ENCODE data around the gene STMN3. TPM values are rescaled to one million over a fixed set of nuclear protein-coding genes. Genes with fewer than 3 reads are reported as not detected.
"Not testable (repeated sequence)": the region's sequence is repeated elsewhere in the genome, so short reads cannot be mapped to it uniquely, and the experiment has no call there.

STMN3 gene
- total RNA-seq, 1 experiment from 2014 or later, result 2.6 TPM

- no peak for DNase-seq (ENCODE audit: low read depth)
Measured at GRCh38 chr20:63678667-63679465, 25.6 kb upstream of the STMN3 start.

- no peak for DNase-seq (ENCODE audit: low read depth)
Measured at GRCh38 chr20:63678071-63678470, 24.8 kb upstream of the STMN3 start.

DNA sequence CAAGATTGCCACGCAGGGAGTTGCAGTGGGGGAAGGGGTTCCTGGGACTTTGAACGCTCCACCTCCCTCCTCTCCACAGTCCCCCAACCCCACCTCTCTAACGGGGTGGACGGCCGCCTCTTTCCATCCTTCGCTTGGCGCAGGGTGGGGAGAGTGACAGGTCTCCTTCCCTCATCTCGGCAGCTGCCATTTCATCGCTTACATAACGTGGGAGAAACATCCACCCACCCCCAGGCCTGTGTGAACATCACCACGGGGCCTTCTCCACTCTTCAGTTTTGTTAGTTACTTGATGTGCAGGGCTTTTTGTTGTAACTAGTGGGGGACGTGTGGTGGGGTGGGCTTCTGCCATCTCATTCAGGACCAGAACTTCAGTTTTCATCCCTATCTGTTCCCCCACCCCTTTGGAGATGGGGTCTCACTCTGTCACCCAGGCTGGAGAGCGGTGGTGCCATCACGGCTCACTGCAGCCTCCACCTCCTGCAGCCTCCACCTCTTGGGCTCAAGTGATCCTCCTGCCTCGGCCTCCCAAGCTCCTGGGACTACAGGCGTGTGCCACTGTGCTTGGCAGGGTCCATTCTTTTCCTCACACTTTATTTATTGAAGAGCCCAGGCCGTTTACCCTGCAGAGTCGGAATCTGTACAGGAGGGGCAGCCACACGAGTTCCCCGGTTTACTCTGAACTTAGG, 22.6 kb upstream of the STMN3 start:
- DNase-seq (ENCODE audit: low read depth), result no peak

DNA sequence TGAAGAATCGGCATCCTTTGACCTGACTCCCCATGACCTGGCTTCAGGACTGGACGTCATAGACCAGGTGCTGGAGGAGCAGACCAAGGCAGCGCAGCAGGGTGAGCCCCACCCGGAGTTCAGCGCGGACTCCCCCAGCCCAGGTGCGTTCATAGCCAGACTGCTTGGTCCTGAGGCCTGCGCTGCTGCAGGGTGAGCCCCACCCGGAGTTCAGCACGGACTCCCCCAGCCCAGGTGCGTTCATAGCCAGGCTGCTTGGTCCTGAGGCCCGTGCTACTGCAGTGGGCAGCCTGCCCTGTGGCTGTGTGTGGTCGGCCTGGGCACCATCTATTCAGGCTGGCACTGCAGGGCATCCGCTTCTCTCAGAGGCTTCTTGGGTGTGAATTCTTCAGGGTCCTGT, 20.7 kb upstream of the STMN3 start:
- no peak for DNase-seq (ENCODE audit: low read depth)

GRCh38 chr20:63672666-63673065, 19.4 kb upstream of the STMN3 start:
- no peak for DNase-seq (ENCODE audit: low read depth)

DNA sequence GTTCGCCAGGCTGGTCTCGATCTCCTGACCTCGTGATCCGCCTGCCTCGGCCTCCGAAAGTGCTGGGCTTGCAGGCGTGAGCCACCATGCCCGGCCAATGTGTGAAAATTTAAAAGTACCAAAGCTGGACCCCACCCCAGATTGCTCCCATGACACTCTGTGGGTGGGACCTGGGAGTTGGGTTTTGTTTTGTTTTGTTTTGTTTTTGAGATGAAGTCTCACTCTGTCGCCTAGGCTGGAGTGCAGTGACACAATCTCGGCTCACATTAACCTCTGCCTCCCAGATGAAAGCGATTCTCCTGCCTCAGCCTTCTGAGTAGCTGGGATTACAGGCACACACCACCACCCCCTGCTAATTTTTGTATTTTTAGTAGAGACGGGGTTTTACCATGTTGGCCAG, 18.5 kb upstream of the STMN3 start:
- DNase-seq (ENCODE audit: low read depth), result not testable (repeated sequence)

- DNase-seq (ENCODE audit: low read depth), result no peak
Measured at GRCh38 chr20:63668351-63668750, 15.1 kb upstream of the STMN3 start.

GRCh38 chr20:63667858-63668257, 14.6 kb upstream of the STMN3 start:
- no peak for DNase-seq (ENCODE audit: low read depth)

- no peak for DNase-seq (ENCODE audit: low read depth)
Measured at GRCh38 chr20:63665708-63666107, 12.5 kb upstream of the STMN3 start.

GRCh38 chr20:63664861-63665594, 11.8 kb upstream of the STMN3 start:
- DNase-seq (ENCODE audit: low read depth), result no peak

GRCh38 chr20:63664143-63664851, 11.1 kb upstream of the STMN3 start:
- DNase-seq (ENCODE audit: low read depth), result no peak

DNA sequence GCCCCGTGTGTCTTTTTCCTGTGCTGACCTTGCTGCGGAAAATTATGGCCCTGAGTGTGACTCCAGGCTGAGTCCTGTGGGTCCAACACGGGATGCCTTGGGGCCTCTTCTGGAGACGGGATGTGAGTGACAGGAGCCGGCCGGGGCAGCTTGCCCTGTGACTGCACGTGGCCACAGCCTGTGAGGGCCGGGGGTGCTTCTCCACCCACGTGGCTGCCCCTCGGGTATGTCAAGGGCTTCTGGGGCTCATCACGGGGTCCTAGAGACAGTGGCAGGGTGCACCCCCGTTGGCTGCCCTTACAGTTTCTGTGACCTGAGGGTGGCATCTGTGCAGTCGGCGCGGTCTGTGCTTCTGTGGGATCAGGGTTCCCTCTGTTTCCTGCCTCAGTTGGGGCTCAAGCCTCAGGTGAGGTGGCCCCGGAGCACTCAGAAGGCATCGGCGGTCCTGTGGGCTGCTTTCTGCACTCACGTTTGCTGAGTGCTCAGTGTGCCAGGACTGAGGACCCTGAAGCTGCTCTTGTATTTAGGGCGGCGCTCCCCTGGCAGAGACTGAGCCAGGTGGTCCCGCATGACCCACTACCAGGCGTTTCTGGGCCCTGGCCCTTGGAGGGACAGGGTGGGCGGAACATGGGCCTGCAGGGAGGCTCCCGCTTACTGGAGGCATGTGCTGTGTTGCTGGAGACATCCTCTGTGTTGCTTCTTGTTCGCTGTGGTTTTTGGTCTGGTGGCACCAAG, 10.3 kb upstream of the STMN3 start:
- no peak for DNase-seq (ENCODE audit: low read depth)

GRCh38 chr20:63662813-63663189, 9.6 kb upstream of the STMN3 start:
- no peak for DNase-seq (ENCODE audit: low read depth)

DNA sequence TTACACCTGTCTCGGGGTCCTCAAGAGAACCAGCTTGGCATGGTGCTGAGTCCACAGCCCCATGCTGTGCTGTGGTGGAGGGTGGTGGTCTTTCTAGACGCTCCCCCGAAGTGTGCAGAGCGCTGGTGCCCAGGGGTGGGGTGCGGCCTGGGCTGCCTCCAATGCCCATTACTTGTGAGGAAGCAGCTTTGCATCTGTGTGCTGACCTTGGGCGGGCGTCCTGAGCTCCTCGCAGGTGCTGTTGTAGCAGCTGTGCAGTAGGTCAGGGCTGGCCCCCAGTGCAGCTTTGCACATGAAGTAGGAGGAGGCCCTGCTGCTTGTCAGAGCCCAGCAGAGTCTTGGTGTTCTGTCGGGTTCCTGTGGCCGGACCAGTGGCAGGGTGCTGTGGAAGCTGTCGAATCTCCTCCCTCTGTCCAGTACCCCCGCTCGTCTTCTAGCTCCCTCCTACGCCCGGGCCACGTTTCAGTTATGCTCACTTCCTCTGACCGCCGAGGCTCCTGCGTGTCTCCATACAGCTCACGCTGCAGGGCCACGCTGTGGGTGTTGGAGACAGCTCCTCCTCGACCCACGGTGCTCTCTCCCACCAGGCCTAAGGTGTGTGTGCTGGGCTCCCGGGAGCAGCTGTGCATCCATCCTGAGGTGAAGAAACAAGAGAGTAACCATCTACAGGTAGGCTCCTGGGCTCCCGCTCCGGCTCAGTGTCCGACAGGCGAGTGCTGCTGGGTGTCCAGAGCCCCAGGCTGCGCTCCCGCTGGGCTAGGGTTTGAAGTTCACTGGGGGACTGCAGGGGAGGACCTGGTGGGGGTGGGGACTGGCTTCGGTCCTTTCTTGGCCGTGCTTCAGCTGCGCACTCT, 9.0 kb upstream of the STMN3 start:
- no peak for DNase-seq (ENCODE audit: low read depth)

DNA sequence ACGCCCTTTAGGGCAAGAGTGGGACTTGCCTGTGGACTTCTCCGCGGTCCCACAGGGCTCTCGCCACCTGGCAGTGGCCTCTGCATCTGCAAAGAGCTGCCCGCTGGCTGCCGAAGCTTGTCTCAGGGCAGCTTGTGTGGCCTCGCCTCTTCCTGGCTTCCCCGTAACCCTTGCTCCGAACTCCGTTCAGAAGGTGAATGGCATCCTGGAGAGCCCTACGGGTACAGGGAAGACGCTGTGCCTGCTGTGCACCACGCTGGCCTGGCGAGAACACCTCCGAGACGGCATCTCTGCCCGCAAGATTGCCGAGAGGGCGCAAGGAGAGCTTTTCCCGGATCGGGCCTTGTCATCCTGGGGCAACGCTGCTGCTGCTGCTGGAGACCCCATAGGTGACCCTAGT, 7.9 kb upstream of the STMN3 start:
- DNase-seq (ENCODE audit: low read depth), result no peak

- DNase-seq (ENCODE audit: low read depth), result no peak
Measured at GRCh38 chr20:63660622-63661021, 7.4 kb upstream of the STMN3 start.

GRCh38 chr20:63660174-63660573, 7.0 kb upstream of the STMN3 start:
- DNase-seq (ENCODE audit: low read depth), result not testable (repeated sequence)

DNA sequence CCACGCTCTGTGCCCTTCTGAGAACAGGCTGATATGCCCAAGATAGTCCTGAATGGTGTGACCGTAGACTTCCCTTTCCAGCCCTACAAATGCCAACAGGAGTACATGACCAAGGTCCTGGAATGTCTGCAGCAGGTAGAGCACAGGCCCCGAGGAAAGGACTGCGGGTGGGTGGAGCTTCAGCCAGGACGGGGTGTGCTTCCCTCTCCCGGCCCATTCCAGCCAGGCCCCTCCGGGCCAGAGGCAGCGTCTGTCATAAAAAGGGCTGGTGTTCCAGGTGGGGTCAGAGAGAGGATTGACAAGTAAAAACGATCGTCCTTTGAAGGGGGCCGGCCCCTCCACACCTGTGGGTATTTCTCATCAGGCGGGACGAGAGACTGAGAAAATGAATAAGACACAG, 6.1 kb upstream of the STMN3 start:
- DNase-seq (ENCODE audit: low read depth), result no peak

GRCh38 chr20:63658749-63659187, 5.5 kb upstream of the STMN3 start:
- no peak for DNase-seq (ENCODE audit: low read depth)
